Large intestine (tissue), 3 donors: Measurements from ENCODE around the gene CSF3R. TPM values are rescaled to one million over a fixed set of nuclear protein-coding genes. Genes with fewer than 3 reads are reported as not detected.
"Not testable (repeated sequence)": the region's sequence is repeated elsewhere in the genome, so short reads cannot be mapped to it uniquely, and the experiment has no call there.

Experiments used
- DNase-seq, 2 donors: peaks; one replicate each; pipeline versions ENCODE4 v3.0.0 to v3.0.0-alpha.2; 2013
- H3K27ac ChIP-seq: one replicate; pipeline ENCODE4 v1.5.1; 2013; ENCODE audit warnings: low read length
- H3K27me3 ChIP-seq: 2 replicates; pipeline ENCODE4 v1.6.1; 2013; ENCODE audit warnings: low read length; ENCODE audit not compliant: control insufficient read depth, insufficient read depth
- H3K36me3 ChIP-seq: 2 replicates; pipeline ENCODE4 v1.6.1; 2013; ENCODE audit warnings: low read length; ENCODE audit not compliant: control insufficient read depth, insufficient read depth
- H3K4me1 ChIP-seq: one replicate; pipeline ENCODE4 v1.6.1; 2013; ENCODE audit warnings: low read length; ENCODE audit not compliant: control insufficient read depth, insufficient read depth
- H3K4me3 ChIP-seq: one replicate; pipeline ENCODE4 v1.5.1; 2013; ENCODE audit warnings: low read length
- H3K9me3 ChIP-seq: one replicate; pipeline ENCODE4 v1.6.1; 2013; ENCODE audit warnings: mild to moderate bottlenecking, low read depth, low read length, moderate library complexity; ENCODE audit not compliant: control insufficient read depth
- WGBS: methylation state at CpG from one replicate; pipeline ENCODE4 v1.1.5; 2013; ENCODE audit warnings: low lambda C conversion rate; ENCODE audit not compliant: insufficient coverage; 5-methylcytosine and 5-hydroxymethylcytosine counted together
- polyA plus RNA-seq: library from polyadenylated mRNA; unstranded; fragments of 120-200 nt; gene quantifications from one replicate; pipeline ENCODE4 v1.2.1, GENCODE V29; 2013

Gene CSF3R
- polyA plus RNA-seq, 1 donor: 4.1 TPM

DNA sequence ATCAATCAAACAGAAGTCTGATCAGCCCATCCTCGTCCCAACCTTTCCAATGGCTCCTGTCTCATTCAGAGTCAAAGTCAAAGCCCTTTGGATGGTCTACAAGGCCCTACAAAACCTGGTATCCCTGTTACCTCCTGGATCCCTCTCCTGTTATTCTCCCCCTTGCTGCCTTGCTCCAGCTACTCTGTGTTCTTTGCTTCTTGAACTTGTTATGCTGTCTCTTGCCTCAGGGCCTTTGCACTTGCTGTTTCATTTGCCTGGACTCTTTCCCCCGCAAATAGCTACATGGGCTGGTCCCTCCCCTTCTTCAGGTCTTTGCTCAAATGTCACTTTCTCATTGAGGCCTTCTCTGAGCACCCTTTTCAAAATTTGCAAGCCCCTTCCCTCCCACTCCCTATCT is 1.4 kb upstream of the CSF3R start:
- no peak for DNase-seq
- Histone ChIP-seq H3K36me3 (no peaks in the 10 kb centered on the region), H3K27me3 (no peaks in the 10 kb centered on the region), H3K4me1 (peaks cover 28% of the 10 kb centered on the region), H3K27ac (no peak overlapping the region), H3K4me3 (no peak overlapping the region), H3K9me3 (no peaks in the 10 kb centered on the region)
- no CpG with 5 or more reads among the region's 2 CpGs for WGBS

DNA sequence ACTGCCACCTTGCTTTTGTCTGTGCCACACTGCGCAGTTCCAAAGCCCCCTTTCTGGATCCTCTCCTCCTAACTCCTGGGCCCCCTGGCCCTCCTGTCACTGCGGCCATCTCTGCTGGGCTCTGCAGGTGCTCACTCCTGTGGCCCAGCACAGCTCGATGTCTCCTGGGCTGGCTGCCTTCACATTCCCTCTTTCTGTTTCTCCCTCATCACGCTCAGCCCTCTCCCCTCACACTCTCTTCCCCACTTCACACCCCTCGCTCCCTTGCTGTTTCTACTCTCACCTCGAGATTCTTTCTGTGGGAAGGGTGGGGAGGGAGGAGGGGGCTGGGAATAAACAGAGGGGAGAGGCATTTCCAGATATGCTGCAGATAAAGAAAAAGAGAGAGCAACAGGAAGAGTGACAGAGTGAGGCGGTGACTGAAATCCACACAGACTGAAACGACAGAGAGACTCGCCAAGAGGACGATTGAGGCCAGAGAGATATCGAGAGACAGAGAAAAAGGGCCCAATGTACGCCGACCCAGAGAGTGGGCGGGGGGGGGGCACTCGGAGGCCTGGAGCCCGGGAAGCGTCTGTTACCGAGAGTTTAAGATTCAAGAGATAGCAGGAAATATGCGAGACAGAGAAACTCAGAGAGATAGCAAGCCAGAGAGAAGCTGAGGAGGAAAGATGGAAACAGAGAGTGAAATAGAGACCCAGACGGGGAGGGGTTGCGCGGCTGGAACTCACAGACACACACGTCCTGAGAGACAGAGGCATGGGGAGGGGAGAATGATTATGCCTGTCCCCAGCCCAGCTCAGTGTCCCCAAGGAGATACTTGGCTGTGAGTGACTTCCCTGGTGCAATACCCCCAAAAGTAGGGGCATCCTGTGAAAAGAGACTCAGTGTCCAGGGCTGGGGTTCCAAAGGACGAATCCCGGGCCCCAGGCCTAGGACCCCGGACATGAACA is 666 bp downstream of the CSF3R start:
- H3K27me3 ChIP-seq: no peaks in the 10 kb centered on the region
- 10% methylated on average over 2 of the region's 26 CpGs for WGBS
- no peaks in the 10 kb centered on the region for H3K36me3 ChIP-seq
- peak overlapping the region; percentile 5 for H3K27ac ChIP-seq
- no peak for DNase-seq
- H3K4me1 ChIP-seq: peaks cover 16% of the 10 kb centered on the region
- no peaks in the 10 kb centered on the region for H3K9me3 ChIP-seq
- H3K4me3 ChIP-seq: no peak overlapping the region

DNA sequence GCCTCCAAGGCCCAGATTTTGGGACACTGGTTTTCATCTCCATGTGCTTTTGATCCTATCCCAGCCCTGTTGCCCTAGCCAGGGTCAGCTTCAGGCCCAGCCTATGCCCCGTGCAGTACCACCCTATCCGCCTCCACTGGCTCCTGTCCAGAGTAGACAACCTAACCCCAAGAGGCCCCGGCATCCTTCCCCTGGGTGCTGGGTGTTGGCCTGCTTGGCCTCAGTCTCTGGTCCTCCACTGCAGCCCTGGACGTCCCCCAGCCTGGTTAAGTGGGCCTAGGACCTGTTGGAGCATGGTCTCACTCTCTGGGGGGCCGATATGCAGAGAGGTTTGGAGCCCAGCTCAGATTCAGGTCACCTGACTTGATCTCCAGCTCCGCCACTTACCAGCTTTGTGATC is 1.6 kb downstream of the CSF3R start:
- no CpG with 5 or more reads among the region's 6 CpGs for WGBS
- H3K27ac ChIP-seq: no peak overlapping the region
- H3K27me3 ChIP-seq: no peaks in the 10 kb centered on the region
- H3K9me3 ChIP-seq: no peaks in the 10 kb centered on the region
- H3K4me1 ChIP-seq: peaks cover 7% of the 10 kb centered on the region
- no peaks in the 10 kb centered on the region for H3K36me3 ChIP-seq
- H3K4me3 ChIP-seq: no peak overlapping the region
- no peak for DNase-seq

DNA sequence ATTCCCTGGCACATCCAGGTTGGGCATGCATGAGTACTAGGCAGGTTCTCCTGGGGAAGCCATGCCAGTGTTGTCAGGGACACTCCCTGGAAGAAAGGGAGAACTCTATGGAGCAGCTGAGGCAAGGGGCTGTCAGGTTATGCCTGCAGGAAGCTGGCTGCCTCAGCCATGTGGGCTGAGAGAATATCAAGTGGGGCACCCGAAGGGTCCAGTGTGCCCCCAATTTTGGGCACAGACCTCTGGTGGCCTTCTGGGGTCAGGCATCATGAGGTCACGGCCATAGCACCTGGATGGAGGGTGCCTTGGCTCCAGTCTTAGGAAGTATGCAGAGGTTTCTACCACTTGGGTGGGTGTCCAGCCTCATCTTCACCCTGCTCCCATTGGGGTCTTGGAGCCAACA is 2.6 kb downstream of the CSF3R start:
- no CpG with 5 or more reads among the region's 2 CpGs for WGBS
- Histone ChIP-seq H3K27ac (no peak overlapping the region), H3K36me3 (no peaks in the 10 kb centered on the region)

DNA sequence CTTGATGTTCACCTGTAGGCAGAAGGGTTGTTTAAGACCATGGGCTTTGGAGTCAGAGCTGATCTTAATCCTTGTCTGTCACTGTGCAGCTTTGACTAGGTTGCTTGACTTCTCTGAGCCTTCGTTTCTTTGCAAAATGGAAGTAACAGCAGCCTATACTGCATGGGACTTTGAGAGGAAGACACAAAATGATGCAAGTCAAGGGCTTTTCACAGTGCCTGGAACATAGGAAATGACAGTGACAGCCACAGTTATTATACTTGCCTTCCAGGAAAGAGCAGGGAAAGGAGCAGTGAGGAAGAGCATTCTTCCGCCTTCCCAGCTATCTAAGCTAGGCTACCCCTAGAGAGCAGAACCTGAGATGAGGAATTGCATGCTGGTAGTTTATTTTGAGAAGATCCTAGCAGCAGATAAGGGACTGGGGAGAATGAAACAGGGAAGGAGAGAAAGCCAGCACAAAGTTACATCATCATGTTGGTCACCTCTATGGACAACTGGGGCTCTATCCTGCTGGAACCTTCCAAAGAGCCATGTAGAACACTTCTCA is 3.1 kb downstream of the CSF3R start:
- H3K27me3 ChIP-seq: no peaks in the 10 kb centered on the region
- peaks cover 6% of the 10 kb centered on the region for H3K4me1 ChIP-seq
- H3K27ac ChIP-seq: no peak overlapping the region
- no peaks in the 10 kb centered on the region for H3K36me3 ChIP-seq
- WGBS: no CpG with 5 or more reads among the region's 2 CpGs
- no peaks in the 10 kb centered on the region for H3K9me3 ChIP-seq
- DNase-seq: no peak
- H3K4me3 ChIP-seq: no peak overlapping the region

More for the DNA sequence above, 2.6 kb downstream of the CSF3R start:
- H3K9me3 ChIP-seq: no peaks in the 10 kb centered on the region
- DNase-seq: no peak
- H3K27me3 ChIP-seq: no peaks in the 10 kb centered on the region
- no peak overlapping the region for H3K4me3 ChIP-seq
- H3K4me1 ChIP-seq: peaks cover 6% of the 10 kb centered on the region

DNA sequence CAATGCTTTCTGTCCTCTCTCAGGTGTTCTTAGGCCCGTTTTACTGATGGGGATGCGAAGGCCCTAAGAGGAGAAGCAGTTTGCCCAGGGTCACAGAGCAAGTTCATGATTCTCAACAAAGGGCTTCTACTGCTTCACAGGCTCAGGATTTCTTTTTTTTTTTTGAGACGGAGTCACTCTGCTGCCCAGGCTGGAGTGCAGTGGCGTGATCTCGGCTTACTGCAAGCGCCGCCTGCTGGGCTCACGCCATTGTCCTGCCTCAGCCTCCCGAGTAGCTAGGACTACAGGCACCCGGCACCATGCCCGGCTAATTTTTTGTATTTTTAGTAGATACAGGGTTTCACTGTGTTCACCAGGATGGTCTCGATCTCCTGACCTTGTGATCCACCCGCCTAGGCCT is 5.1 kb downstream of the CSF3R start:
- not testable (repeated sequence) for H3K36me3 ChIP-seq, DNase-seq, H3K9me3 ChIP-seq, H3K27me3 ChIP-seq, H3K27ac ChIP-seq, H3K4me1 ChIP-seq, H3K4me3 ChIP-seq
- WGBS: no CpG with 5 or more reads among the region's 13 CpGs

DNA sequence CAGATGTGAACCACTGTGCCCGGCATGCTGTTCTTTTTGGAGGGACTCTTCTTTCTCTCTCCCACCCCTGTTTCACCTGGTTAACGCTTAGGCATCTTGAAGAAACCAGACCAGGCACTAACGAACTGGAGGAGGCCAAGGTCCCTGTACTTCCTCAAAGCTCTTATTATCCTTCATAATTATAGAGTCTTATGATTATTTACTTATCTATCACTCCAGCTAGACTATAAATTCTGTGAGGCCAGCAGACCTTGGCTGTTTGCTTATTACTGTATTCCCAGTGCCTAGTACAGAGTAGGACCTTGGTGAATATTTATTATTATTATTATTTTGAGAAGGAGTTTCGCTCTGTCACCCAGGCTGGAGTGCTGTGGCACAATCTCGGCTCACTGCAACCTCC is 5.8 kb downstream of the CSF3R start:
- WGBS: 21% methylated on average over 2 of the region's 5 CpGs
- Histone ChIP-seq H3K27me3 (no peaks in the 10 kb centered on the region), H3K4me1 (peaks cover 6% of the 10 kb centered on the region), H3K9me3 (no peaks in the 10 kb centered on the region), H3K36me3 (no peaks in the 10 kb centered on the region), H3K27ac (no peak overlapping the region), H3K4me3 (no peak overlapping the region)
- DNase-seq: peak in 1 of 2 donors; percentile 40

DNA sequence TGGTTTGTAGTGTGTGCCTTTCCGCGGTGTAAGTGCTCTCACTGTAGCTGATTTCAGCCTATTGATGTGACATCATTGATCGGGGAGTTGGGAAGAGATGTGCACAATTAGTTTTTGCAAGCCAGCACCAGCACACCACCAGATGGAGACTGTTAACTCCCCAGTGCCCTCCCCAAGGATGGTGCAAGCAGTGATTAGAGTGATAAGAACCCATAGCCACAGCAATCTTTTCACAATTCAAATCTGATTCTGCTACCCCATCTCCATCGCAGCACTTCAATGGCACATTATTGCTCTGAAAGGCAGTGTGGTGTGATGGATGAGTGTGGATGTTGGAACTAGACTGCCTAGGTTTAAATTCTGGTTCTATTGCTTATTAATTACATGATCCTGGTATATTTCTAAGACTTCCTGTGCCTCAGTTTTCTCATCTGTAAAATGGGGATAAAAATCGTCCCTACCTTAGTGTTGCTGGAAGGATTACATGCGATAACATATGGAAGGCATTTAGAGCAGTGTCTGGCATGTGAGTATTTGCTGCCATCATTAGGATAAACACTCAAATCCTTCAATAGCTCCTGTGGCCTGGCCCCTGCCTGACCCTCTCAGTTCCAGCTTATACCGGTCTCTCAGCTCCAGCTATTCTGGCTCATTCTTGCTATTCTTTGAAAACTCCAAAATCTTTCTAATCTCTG is 6.7 kb downstream of the CSF3R start:
- Histone ChIP-seq H3K27me3 (no peaks in the 10 kb centered on the region), H3K4me3 (no peak overlapping the region), H3K27ac (no peak overlapping the region), H3K9me3 (no peaks in the 10 kb centered on the region), H3K36me3 (no peaks in the 10 kb centered on the region), H3K4me1 (no peaks in the 10 kb centered on the region)
- no peak for DNase-seq
- WGBS: 93% methylated on average over 3 of the region's 7 CpGs

DNA sequence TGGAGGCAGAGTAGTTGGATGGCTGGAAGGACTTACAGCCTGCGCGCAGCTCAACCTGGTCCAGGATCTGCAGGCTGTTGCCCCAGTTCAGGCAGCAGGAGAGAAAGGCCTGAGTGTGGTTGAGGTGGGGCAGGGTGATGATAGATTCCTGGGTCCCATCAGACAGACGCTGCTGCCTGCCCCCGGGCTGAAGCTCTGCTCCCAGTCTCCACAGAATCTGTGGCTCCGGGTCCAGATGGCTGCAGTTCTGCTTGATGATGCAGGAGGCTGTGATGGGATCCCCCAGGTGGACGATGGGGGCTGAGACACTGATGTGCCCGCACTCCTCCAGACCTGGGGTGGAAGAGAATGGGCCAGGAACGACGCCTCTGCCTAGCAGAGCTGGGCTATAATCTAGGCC is 7.4 kb downstream of the CSF3R start:
- WGBS: no CpG with 5 or more reads among the region's 9 CpGs
- H3K9me3 ChIP-seq: no peaks in the 10 kb centered on the region
- no peak for DNase-seq
- H3K27me3 ChIP-seq: no peaks in the 10 kb centered on the region
- H3K27ac ChIP-seq: no peak overlapping the region
- H3K4me1 ChIP-seq: no peaks in the 10 kb centered on the region
- H3K36me3 ChIP-seq: no peaks in the 10 kb centered on the region
- no peak overlapping the region for H3K4me3 ChIP-seq

DNA sequence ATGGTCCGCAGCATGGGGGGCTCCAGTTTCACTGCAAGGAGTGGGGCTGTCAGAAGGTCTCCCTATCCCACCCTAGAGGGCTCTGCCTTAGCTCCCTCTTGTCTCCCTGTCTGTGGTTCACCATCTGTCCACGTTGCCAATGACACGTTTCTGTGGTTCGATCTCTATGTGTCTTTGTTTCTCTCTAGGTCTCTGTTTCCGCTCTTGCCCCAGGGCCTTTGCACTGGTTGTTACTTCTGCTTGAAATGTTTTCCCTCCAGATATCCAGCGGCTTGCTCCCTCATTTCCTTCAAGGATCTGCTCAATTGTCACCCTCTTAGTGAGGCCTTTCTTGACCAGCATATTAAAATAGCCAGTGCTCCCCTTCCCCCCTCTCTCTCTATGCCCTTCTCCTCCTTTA is 10.1 kb downstream of the CSF3R start:
- no peaks in the 10 kb centered on the region for H3K27me3 ChIP-seq
- H3K27ac ChIP-seq: no peak overlapping the region
- H3K36me3 ChIP-seq: no peaks in the 10 kb centered on the region
- H3K4me1 ChIP-seq: no peaks in the 10 kb centered on the region
- 100% methylated on average over 1 of the region's 6 CpGs for WGBS
- H3K9me3 ChIP-seq: no peaks in the 10 kb centered on the region
- DNase-seq: no peak
- no peak overlapping the region for H3K4me3 ChIP-seq
